Measurements from ENCODE around the gene ATAD1.

DNA sequence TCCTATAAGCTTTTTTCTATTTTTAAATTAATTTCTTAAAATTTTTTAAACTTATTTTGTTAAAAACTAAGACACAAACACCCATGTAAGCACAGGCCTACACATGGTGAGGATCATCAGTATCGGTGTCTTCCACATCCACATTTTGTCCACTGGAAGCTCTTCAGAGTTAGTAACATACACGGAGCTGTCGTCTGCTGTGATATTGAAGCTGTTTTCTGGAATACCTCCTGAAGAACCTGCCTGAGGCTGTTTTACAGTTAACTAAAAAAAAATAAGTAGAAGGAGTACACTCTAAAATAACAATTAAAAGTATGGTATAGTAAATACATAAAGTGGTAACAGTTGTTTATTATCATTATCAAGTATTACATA lies 27.6 kb upstream of the ATAD1 start:
- TF ChIP-seq, protein P1, sequence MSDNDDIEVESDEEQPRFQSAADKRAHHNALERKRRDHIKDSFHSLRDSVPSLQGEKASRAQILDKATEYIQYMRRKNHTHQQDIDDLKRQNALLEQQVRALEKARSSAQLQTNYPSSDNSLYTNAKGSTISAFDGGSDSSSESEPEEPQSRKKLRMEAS (IDR thresholded peaks at IDR 0.05), result no peak
- TF ChIP-seq CEBPB (IDR thresholded peaks at IDR 0.05), result no peak
- TF ChIP-seq, protein P2, sequence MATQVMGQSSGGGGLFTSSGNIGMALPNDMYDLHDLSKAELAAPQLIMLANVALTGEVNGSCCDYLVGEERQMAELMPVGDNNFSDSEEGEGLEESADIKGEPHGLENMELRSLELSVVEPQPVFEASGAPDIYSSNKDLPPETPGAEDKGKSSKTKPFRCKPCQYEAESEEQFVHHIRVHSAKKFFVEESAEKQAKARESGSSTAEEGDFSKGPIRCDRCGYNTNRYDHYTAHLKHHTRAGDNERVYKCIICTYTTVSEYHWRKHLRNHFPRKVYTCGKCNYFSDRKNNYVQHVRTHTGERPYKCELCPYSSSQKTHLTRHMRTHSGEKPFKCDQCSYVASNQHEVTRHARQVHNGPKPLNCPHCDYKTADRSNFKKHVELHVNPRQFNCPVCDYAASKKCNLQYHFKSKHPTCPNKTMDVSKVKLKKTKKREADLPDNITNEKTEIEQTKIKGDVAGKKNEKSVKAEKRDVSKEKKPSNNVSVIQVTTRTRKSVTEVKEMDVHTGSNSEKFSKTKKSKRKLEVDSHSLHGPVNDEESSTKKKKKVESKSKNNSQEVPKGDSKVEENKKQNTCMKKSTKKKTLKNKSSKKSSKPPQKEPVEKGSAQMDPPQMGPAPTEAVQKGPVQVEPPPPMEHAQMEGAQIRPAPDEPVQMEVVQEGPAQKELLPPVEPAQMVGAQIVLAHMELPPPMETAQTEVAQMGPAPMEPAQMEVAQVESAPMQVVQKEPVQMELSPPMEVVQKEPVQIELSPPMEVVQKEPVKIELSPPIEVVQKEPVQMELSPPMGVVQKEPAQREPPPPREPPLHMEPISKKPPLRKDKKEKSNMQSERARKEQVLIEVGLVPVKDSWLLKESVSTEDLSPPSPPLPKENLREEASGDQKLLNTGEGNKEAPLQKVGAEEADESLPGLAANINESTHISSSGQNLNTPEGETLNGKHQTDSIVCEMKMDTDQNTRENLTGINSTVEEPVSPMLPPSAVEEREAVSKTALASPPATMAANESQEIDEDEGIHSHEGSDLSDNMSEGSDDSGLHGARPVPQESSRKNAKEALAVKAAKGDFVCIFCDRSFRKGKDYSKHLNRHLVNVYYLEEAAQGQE (IDR thresholded peaks at IDR 0.05; ENCODE audit: low read depth), result no peak
- no peak for TF ChIP-seq TAF1 (IDR thresholded peaks at IDR 0.05; ENCODE audit: low read depth)
- no peak for TF ChIP-seq TEAD4 (IDR thresholded peaks at IDR 0.05)
- no peak for TF ChIP-seq EP300 (IDR thresholded peaks at IDR 0.05; ENCODE audit: borderline replicate concordance)
- TF ChIP-seq, protein P3, sequence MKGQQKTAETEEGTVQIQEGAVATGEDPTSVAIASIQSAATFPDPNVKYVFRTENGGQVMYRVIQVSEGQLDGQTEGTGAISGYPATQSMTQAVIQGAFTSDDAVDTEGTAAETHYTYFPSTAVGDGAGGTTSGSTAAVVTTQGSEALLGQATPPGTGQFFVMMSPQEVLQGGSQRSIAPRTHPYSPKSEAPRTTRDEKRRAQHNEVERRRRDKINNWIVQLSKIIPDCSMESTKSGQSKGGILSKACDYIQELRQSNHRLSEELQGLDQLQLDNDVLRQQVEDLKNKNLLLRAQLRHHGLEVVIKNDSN (IDR thresholded peaks at IDR 0.05), result no peak
- no peak for TF ChIP-seq RAD21 (IDR thresholded peaks at IDR 0.05; ENCODE audit: low read depth)
- no peak for TF ChIP-seq YY1 (IDR thresholded peaks at IDR 0.05; ENCODE audit: low read depth)
- TF ChIP-seq NFIC (IDR thresholded peaks at IDR 0.05), result no peak

Measured in Ishikawa (cell line).